ENCODE measurements around the gene ATP5PF.

GRCh38 chr21:25691976-25692375, 42.7 kb downstream of the ATP5PF start:
- TF ChIP-seq CTCF (IDR thresholded peaks at IDR 0.05; ENCODE audit: low read depth, low read length): no peak
- TF ChIP-seq EZH2phosphoT487 (IDR thresholded peaks at IDR 0.05; ENCODE audit: low read depth): no peak

All from OCI-LY3 (cell line).